ENCODE results near the gene MED27.

Gene MED27

GRCh38 chr9:131873335-131873734 lies 206.3 kb downstream of the MED27 start:
- no peak for TF ChIP-seq CTCF (IDR thresholded peaks at IDR 0.05; ENCODE audit: low read depth, low read length)
- H3K4me3 ChIP-seq (ENCODE audit: low read depth, low read length): no peak overlapping the region
- in situ Hi-C loops (cut with HindIII; ENCODE audit: low sequenced_read_pairs): loop anchor here (10.0 kb wide), 1 partner anchor 79 kb away; no protein-coding TSS in a partner anchor
- DNase-seq (ENCODE audit: low read depth, low spot score): no peak

- in situ Hi-C loops (cut with HindIII; ENCODE audit: low sequenced_read_pairs): loop anchor here (10.0 kb wide), 1 partner anchor 78 kb away; no protein-coding TSS in a partner anchor
- TF ChIP-seq CTCF (IDR thresholded peaks at IDR 0.05; ENCODE audit: low read depth, low read length): no peak
- H3K4me3 ChIP-seq (ENCODE audit: low read depth, low read length): no peak overlapping the region
- DNase-seq (ENCODE audit: low read depth, low spot score): no peak
Measured at GRCh38 chr9:131872702-131873101, 207.0 kb downstream of the MED27 start.

- TF ChIP-seq CTCF (IDR thresholded peaks at IDR 0.05; ENCODE audit: low read depth, low read length): peak; percentile 35
- in situ Hi-C loops (cut with HindIII; ENCODE audit: low sequenced_read_pairs): loop anchor here (10.0 kb wide), 1 partner anchor 77 kb away; no protein-coding TSS in a partner anchor
- DNase-seq (ENCODE audit: low read depth, low spot score): no peak
- no peak overlapping the region for H3K4me3 ChIP-seq (ENCODE audit: low read depth, low read length)
Measured at GRCh38 chr9:131872006-131872405, 207.7 kb downstream of the MED27 start.

- DNase-seq (ENCODE audit: low read depth, low spot score): no peak
- no peak overlapping the region for H3K4me3 ChIP-seq (ENCODE audit: low read depth, low read length)
- no peak for TF ChIP-seq CTCF (IDR thresholded peaks at IDR 0.05; ENCODE audit: low read depth, low read length)
- in situ Hi-C loops (cut with HindIII; ENCODE audit: low sequenced_read_pairs): loop anchor here (10.0 kb wide), 1 partner anchor 75 kb away; no protein-coding TSS in a partner anchor
Measured at GRCh38 chr9:131870156-131870555, 209.5 kb downstream of the MED27 start.

- TF ChIP-seq CTCF (IDR thresholded peaks at IDR 0.05; ENCODE audit: low read depth, low read length): no peak
- no peak overlapping the region for H3K4me3 ChIP-seq (ENCODE audit: low read depth, low read length)
- no peak for DNase-seq (ENCODE audit: low read depth, low spot score)
- in situ Hi-C loops (cut with HindIII; ENCODE audit: low sequenced_read_pairs): no loop called here
Measured at GRCh38 chr9:131869348-131869747, 210.3 kb downstream of the MED27 start.

DNA sequence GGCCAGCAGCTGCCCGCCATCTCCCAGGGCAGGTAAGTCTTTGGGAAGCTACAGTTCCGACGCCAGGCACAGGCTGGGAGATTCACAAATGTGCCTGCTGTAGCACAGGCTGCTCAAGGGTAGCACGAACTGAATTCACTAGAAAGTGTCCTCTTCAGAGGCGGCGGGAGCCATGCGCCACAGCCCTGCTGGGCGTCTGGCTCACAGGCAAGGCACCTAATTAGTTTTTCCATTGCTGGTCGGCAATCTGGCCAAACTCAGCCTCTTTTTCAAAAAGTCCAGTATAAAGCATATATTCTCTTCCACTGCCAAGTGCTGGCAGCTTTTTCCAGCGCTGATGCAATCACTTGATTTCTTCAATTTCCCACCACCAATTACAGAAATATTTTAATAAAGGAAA lies 210.9 kb downstream of the MED27 start:
- TF ChIP-seq CTCF (IDR thresholded peaks at IDR 0.05; ENCODE audit: low read depth, low read length): no peak
- no peak overlapping the region for H3K4me3 ChIP-seq (ENCODE audit: low read depth, low read length)
- DNase-seq (ENCODE audit: low read depth, low spot score): peak; percentile 16
- in situ Hi-C loops (cut with HindIII; ENCODE audit: low sequenced_read_pairs): no loop called here
